Activated effector memory CD4-positive, alpha-beta T cell treated with anti-CD3 and anti-CD28 coated beads, Interleukin-2, amount 50 U/mL, for 16 hours (primary cell): ENCODE measurements around the gene TMEM45B.
"Not testable (repeated sequence)": the region's sequence is repeated elsewhere in the genome, so short reads cannot be mapped to it uniquely, and the experiment has no call there.

Source experiments
- DNase-seq: peaks from one replicate; pipeline ENCODE4 v3.0.0-alpha.2; 2020

The TMEM45B gene

GRCh38 chr11:129813231-129813791 is 2.3 kb upstream of the TMEM45B start:
- no peak for DNase-seq

- DNase-seq = peak; percentile 88
Observed at GRCh38 chr11:129814244-129815014, 1.2 kb upstream of the TMEM45B start.

DNA sequence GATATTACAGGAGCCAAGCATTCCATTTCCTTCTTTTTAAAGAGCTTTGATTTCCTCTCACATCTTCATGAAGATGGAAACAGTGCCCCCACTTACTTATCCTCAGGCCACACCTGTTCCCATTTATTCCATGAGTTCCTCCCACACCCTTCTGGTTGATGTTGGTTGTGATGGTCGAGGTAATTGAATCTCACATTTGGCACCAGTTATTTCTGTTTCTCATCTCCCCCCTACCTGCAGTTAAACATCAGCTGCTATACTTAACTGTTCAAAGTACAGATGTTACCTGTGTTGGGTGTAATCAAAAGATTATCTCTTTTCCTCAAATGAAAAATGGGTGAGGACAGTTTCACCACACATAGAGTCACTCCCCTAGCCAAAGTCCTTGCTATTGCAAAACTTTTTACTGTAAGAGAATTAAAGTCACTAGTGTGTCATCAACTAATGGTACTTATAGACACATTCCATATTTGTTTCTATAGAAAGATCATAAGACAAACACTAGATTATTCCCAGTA is 1.9 kb downstream of the TMEM45B start:
- DNase-seq = no peak

GRCh38 chr11:129818236-129818635 is 2.6 kb downstream of the TMEM45B start:
- DNase-seq = not testable (repeated sequence)

- no peak for DNase-seq
Observed at GRCh38 chr11:129819237-129819636, 3.6 kb downstream of the TMEM45B start.

GRCh38 chr11:129820228-129820627 is 4.6 kb downstream of the TMEM45B start:
- not testable (repeated sequence) for DNase-seq

DNA sequence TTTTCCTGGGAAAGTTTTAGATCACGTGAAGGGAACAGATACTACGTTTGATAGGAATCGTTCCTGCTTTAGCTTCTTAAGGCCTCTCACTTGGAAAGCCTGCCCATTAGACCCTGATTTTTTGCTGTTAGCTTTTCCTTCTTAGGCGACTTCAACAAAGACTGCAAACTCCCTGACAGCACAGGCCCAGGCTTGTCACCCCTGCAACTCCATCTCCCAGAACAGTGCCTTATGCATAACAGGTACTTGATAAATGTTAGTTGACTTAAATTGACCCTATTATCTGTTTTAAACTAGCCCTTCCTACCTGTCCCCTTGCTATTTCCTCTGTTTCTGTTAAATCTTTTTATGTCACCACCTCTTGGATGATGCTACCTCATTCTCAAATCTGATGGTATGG is 7.6 kb downstream of the TMEM45B start:
- DNase-seq = not testable (repeated sequence)

- DNase-seq = not testable (repeated sequence)
Observed at GRCh38 chr11:129823799-129824198, 8.2 kb downstream of the TMEM45B start.

DNA sequence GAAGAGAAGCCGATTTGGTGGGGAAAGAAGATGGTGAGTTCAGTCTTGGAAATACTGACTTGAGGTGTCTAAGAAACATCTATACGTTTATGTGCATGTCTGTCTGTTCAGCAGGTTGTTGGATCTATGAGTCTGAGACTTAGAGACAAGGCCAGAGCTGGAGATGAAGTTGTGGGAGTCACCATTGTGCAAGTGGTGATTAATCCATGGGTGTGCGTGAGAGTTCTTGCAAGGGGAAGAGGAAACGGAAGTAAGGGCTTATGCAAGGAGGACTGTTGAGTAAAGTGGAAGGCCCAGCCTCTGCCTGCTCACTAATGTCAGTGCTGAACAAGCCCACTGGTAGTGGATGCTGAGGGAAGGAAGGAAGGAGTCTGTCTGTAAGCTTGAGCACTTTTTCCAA is 9.7 kb downstream of the TMEM45B start:
- DNase-seq = no peak

GRCh38 chr11:129828301-129828836 is 12.7 kb downstream of the TMEM45B start:
- no peak for DNase-seq

- DNase-seq = not testable (repeated sequence)
Observed at GRCh38 chr11:129829497-129829896, 13.8 kb downstream of the TMEM45B start.

GRCh38 chr11:129831227-129831626 is 15.6 kb downstream of the TMEM45B start:
- not testable (repeated sequence) for DNase-seq

- DNase-seq = not testable (repeated sequence)
Observed at GRCh38 chr11:129833260-129833659, 17.6 kb downstream of the TMEM45B start.

DNA sequence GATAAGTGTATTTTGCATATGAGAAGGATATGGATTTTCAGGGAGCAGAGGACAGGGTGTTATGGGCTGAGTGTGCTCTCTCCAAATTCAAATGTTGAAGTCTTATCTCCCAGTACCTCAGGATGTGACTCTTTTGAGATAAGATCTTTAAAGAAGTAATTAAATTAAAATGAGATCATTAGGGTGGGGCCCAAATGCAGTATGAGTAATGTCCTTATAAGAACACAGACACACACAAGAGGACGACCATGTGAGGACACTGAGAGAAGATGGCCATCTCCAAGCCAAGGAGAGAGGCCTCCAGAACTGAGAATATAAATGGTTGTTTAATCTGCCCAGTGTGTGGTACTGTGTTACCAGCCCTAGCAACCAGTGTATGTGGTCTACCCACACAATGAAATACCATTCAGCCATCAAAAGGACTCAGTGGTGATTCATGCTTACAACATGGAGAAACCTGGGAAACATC is 20.8 kb downstream of the TMEM45B start:
- not testable (repeated sequence) for DNase-seq

GRCh38 chr11:129836979-129837378 is 21.3 kb downstream of the TMEM45B start:
- no peak for DNase-seq

DNA sequence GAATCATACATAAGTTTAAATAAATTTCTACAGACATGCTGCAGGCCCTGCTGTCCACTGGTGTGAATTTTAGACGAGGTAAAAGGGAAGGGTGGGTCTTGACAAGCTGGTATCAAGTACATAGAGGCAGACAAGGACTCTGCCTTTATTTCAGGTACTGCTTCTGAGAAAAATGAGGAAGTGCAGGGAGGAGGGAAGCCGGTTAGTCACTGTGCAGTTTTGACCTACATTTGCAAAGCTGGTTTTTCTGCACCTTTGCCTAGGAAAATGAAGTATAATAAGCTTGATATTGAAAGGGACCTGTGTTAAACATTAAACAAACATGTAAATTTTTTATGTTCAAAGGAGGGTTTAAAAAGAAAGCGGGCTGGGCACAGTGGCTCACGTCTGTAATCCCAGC is 24.6 kb downstream of the TMEM45B start:
- no peak for DNase-seq

DNA sequence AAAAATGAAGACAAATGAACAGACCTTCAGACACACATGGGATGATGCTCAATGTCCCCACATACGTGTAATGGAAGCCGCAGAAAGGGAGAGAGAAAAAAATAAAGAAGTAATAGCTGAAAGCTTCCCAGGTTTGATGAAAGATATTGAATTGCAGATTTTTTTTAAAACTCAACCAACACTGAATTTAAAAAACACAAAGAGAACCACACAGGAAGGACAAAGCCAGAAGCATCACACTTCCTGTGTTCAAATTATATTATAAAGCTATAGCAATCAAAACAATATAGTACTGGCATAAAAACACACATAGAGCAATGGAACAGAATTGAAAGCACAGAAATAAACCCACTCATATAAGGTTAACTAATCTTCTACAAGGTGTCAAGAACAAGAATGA is 26.5 kb downstream of the TMEM45B start:
- no peak for DNase-seq

GRCh38 chr11:129846508-129847335 is 31.1 kb downstream of the TMEM45B start:
- DNase-seq = no peak

DNA sequence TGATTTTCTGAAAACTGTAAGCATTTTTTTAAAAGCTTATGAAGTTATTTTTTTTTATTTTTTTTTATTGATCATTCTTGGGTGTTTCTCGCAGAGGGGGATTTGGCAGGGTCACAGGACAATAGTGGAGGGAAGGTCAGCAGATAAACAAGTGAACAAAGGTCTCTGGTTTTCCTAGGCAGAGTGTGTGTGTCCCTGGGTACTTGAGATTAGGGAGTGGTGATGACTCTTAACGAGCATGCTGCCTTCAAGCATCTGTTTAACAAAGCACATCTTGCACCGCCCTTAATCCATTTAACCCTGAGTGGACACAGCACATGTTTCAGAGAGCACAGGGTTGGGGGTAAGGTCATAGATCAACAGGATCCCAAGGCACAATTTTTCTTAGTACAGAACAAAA is 31.7 kb downstream of the TMEM45B start:
- not testable (repeated sequence) for DNase-seq

GRCh38 chr11:129849447-129850130 is 33.9 kb downstream of the TMEM45B start:
- DNase-seq = no peak

- DNase-seq = no peak
Observed at GRCh38 chr11:129852125-129852740, 36.6 kb downstream of the TMEM45B start.
